A673 (cell line): ENCODE measurements around the gene ITSN1. TPM values are rescaled to one million over a fixed set of nuclear protein-coding genes. Genes with fewer than 3 reads are reported as not detected.

Source experiments
- BruUV-seq: library from RNA; stranded (reverse); fragments of 400-500 nt; replicated peaks from 2 replicates; lab custom pipeline; 2021; lab: Mats Ljungman, UMichigan
- CTCF ChIA-PET: fragments of 300-600 bp; sonication (Branson Sonifier 250); formaldehyde crosslinking; loops from one replicate; lab custom pipeline; 2022; ENCODE audit warnings: antibody characterized with exemption; lab: Charles Lee
- POLR2A ChIA-PET: fragments of 300-600 bp; sonication (Branson Sonifier 250); formaldehyde crosslinking; loops from one replicate; lab custom pipeline; 2022; ENCODE audit warnings: antibody characterized with exemption; ENCODE audit not compliant: low non-redundant PET; lab: Charles Lee
- DNase-seq: peaks from one replicate; pipeline ENCODE4 v3.0.0-alpha.2; 2015; ENCODE audit warnings: low spot score
- H3K27ac ChIP-seq: fragments of 200-600 bp; sonication (generic); 2 replicates; pipeline ENCODE4 v1.5.1; 2016; ENCODE audit warnings: mixed run types, low read depth, mild to moderate bottlenecking, mixed read lengths, antibody characterized with exemption, low read length; ENCODE audit not compliant: poor library complexity, severe bottlenecking
- H3K27me3 ChIP-seq: fragments of 200-600 bp; sonication (generic); replicated peaks from 2 replicates; pipeline ENCODE4 v1.6.1; 2017; ENCODE audit warnings: mixed run types, low read depth, mild to moderate bottlenecking, mixed read lengths, antibody characterized with exemption, low read length; ENCODE audit not compliant: insufficient read depth, poor library complexity
- H3K36me3 ChIP-seq: fragments of 200-600 bp; sonication (generic); 2 replicates; pipeline ENCODE4 v1.6.1; 2016; ENCODE audit warnings: mixed run types, mild to moderate bottlenecking, mixed read lengths, antibody characterized with exemption, low read length; ENCODE audit not compliant: insufficient read depth, poor library complexity, severe bottlenecking
- H3K4me1 ChIP-seq: fragments of 200-600 bp; sonication (generic); 2 replicates; pipeline ENCODE4 v1.6.1; 2017; ENCODE audit warnings: mixed run types, mild to moderate bottlenecking, mixed read lengths, antibody characterized with exemption, low read length; ENCODE audit not compliant: insufficient read depth, poor library complexity, severe bottlenecking
- H3K4me3 ChIP-seq: fragments of 200-600 bp; sonication (generic); 2 replicates; pipeline ENCODE4 v1.5.1; 2016; ENCODE audit warnings: low read depth, mixed run types, mild to moderate bottlenecking, mixed read lengths, low read length; ENCODE audit not compliant: poor library complexity, severe bottlenecking
- H3K9me3 ChIP-seq: fragments of 200-600 bp; sonication (generic); 2 replicates; pipeline ENCODE4 v1.6.1; 2016; ENCODE audit warnings: mixed run types, low read depth, mild to moderate bottlenecking, mixed read lengths, antibody characterized with exemption, low read length; ENCODE audit not compliant: poor library complexity, severe bottlenecking
- CTCF ChIP-seq: fragments of 300-800, 200-600 bp; sonication (generic); conservative IDR thresholded peaks from 2 replicates; pipeline ENCODE4 v1.5.1; 2017; ENCODE audit warnings: low read depth, mild to moderate bottlenecking, antibody characterized with exemption, low read length, moderate library complexity, mixed read lengths
- EZH2 ChIP-seq: fragments of 200-600 bp; sonication (generic); IDR thresholded peaks from 2 replicates; pipeline ENCODE4 v1.6.1; 2017; ENCODE audit warnings: borderline replicate concordance, low read depth, mild to moderate bottlenecking, mixed read lengths, antibody characterized with exemption, low read length; ENCODE audit not compliant: poor library complexity, severe bottlenecking
- intact Hi-C: fragments of 100-400 bp; cut with micrococcal nuclease; formaldehyde crosslinking; loops from one replicate; pipeline ENCODE4 v1.10.0; 2022; ENCODE audit not compliant: unreplicated experiment
- total RNA-seq: library from RNA; stranded (reverse); gene quantifications from 2 replicates; pipeline ENCODE4 v1.2.3, GENCODE V29; 2021

ITSN1 gene
- total RNA-seq, 1 experiment from 2014 or later: 54.2 TPM

DNA sequence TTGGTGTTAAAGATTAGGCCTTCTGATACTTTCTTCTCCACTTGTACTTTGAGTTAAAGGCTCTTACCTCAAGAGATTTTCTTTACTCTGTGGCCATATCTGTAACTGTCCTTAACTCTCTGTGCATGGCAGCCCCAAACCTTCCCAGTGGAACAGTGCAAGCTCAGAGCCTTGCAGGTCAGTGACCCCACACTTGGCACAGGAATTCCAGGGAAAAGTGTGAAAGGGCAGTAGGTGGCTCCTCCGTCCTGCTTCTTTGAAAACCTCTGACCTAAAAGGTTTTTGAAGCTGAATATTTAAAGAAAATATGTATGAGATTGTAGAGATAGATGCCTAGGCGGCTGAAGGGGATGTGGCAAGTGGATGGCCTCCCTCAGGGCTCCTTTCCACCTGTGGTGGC is 26.3 kb downstream of the ITSN1 start:
- POLR2A ChIA-PET: no interaction called here

GRCh38 chr21:33670076-33670978 is 28.0 kb downstream of the ITSN1 start:
- POLR2A ChIA-PET: no interaction called here
- no peaks in the 10 kb centered on the region for H3K27me3 ChIP-seq
- no peaks in the 10 kb centered on the region for H3K4me1 ChIP-seq
- no peak overlapping the region for H3K4me3 ChIP-seq
- DNase-seq: no peak
- no TSS peak for BruUV-seq
- CTCF ChIA-PET: no interaction called here
- H3K27ac ChIP-seq: no peak overlapping the region
- H3K36me3 ChIP-seq: no peaks in the 10 kb centered on the region
- intact Hi-C loops: no loop called here
- no peaks in the 10 kb centered on the region for H3K9me3 ChIP-seq
- TF ChIP-seq EZH2 (no peak), CTCF (no peak)

More for the DNA sequence above, 26.3 kb downstream of the ITSN1 start:
- intact Hi-C loops: no loop called here
- TF ChIP-seq CTCF: no peak
- TF ChIP-seq EZH2: no peak
- CTCF ChIA-PET: no interaction called here
- H3K4me3 ChIP-seq: no peak overlapping the region
- no peak overlapping the region for H3K27ac ChIP-seq
- no peaks in the 10 kb centered on the region for H3K36me3 ChIP-seq
- no peaks in the 10 kb centered on the region for H3K9me3 ChIP-seq
- H3K4me1 ChIP-seq: no peaks in the 10 kb centered on the region
- BruUV-seq: no TSS peak
- H3K27me3 ChIP-seq: no peaks in the 10 kb centered on the region
- no peak for DNase-seq

DNA sequence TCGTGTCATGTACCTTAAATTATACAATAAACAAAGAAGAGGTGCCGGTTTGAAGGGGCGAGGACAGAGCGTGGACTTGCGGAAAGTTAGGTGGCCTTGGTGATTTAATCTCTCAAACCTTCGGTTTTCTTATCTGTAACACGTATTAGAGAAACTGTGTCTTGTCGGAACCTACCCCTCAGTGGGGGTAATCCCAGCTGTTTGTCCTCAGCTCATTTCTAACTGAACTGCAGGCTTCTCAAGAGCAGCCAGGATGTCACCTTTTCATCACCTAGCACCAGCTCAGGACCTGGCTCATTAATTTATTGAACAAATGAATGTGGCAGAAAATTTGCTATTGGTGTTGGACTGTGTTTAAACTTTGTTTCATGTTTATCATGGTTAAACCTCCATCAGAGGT is 31.2 kb downstream of the ITSN1 start:
- Histone ChIP-seq H3K4me1 (no peaks in the 10 kb centered on the region), H3K27me3 (no peaks in the 10 kb centered on the region), H3K36me3 (no peaks in the 10 kb centered on the region), H3K4me3 (no peak overlapping the region), H3K27ac (no peak overlapping the region), H3K9me3 (no peaks in the 10 kb centered on the region)
- no peak for TF ChIP-seq EZH2
- TF ChIP-seq CTCF: no peak
- ChIA-PET POLR2A (no interaction called here), CTCF (no interaction called here)
- intact Hi-C loops: no loop called here
- no TSS peak for BruUV-seq
- DNase-seq: no peak
